Measurements from ENCODE around the gene INHBB.

- no peak for TF ChIP-seq POLR2A (IDR thresholded peaks at IDR 0.05)
- TF ChIP-seq, protein P1, sequence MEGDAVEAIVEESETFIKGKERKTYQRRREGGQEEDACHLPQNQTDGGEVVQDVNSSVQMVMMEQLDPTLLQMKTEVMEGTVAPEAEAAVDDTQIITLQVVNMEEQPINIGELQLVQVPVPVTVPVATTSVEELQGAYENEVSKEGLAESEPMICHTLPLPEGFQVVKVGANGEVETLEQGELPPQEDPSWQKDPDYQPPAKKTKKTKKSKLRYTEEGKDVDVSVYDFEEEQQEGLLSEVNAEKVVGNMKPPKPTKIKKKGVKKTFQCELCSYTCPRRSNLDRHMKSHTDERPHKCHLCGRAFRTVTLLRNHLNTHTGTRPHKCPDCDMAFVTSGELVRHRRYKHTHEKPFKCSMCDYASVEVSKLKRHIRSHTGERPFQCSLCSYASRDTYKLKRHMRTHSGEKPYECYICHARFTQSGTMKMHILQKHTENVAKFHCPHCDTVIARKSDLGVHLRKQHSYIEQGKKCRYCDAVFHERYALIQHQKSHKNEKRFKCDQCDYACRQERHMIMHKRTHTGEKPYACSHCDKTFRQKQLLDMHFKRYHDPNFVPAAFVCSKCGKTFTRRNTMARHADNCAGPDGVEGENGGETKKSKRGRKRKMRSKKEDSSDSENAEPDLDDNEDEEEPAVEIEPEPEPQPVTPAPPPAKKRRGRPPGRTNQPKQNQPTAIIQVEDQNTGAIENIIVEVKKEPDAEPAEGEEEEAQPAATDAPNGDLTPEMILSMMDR (IDR thresholded peaks at IDR 0.05): no peak
Measured at GRCh38 chr2:120352696-120353590, 7.0 kb downstream of the INHBB start.
